NCI-H2196 (cell line): Measurements from ENCODE around the gene PBLD.

Experiments
- DNase-seq: peaks from one replicate; lab custom pipeline; 2025; ENCODE audit not compliant: unreplicated experiment; lab: John Stamatoyannopoulos, UW

Gene PBLD

DNA sequence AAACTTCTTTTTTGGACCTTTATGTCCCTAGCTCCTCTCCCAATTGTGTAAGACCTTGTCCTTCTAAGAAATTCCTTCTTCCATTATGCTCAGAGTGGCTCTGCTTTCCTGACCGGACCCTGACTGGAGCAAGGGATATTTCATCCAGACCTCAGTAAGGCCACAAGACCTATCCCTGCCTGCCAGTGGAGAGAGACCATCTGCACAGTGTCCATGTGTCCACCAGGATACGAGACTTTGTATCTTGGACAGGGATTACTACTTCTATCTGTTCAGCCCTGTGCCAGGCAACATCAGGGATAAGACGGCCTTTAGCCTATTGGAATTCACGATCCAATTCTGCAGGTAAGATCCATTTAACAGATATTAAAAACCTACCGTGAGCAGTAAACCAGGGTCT is 93.7 kb downstream of the PBLD start:
- no peak for DNase-seq

DNA sequence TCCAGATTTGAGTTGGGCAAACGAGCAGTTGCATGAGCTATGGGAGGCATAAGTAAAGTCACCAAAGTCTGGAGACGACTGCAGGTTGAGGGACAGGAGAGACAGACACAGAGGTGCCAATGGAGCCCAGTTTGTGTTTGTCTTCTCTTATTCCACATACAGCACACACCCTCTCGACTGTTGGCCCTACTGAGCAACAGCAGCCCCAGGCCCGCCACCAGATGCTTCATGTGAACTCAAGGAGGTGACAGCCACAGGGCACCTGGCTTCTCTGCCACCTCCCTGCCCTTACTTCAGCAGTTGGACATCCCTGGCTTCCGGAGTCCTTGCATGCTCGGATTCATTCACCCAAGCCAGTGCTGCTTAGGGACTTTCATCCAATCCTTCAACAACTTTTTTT is 94.4 kb downstream of the PBLD start:
- DNase-seq = no peak

DNA sequence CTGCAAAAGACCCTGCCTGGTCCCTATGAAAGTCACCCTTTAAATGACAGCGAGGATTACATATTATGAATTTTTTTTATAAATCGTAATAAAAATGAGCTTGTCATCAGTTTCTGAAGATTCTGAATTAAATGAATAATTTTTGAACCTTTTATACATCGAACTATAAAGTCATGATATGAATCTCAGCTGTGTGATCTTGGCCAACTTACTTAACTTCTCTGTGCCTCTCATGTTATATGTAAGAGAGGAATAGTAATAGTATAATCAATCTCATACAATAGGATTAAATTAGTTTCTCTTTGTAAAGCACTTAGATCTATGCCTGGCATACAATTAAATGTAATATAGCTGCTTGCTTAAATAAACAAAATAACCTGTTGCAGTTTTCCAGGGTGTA is 95.6 kb downstream of the PBLD start:
- no peak for DNase-seq

DNA sequence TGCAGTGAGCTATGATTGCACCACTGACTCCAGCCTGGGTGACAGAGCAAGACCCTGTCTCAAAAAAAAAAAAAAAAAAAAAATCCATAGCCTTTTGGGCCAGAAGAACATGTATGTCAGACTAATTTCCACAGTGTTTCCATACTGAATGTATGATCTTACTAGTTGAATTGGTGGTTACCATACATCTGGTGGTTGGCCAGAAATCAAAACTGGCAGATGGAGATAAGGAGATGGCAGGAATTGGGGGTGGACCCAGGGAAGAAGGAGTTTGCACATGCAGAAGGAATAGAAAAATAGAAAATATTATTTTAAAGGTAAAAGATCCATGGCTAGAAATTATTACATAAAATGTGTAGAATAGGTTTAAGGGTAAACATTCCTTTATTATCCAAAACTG is 97.1 kb downstream of the PBLD start:
- DNase-seq = no peak

DNA sequence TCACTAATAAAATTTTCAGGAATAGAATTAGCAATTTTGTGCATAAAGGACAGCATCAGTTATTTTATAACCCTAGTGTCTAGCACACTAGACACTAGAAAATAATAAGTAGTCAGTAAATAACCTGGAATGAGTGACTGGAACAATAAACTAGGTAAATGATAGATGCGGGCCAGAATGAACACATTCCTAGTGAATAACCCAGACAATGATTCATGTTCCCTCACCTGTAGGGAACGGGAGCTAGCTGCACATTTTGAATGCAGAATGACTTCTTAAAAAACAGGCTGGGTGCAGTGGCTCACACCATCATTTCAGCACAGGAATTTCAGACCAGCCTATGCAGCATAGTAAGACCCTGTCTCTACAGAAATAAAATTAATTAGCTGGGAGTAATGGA is 97.6 kb downstream of the PBLD start:
- no peak for DNase-seq

DNA sequence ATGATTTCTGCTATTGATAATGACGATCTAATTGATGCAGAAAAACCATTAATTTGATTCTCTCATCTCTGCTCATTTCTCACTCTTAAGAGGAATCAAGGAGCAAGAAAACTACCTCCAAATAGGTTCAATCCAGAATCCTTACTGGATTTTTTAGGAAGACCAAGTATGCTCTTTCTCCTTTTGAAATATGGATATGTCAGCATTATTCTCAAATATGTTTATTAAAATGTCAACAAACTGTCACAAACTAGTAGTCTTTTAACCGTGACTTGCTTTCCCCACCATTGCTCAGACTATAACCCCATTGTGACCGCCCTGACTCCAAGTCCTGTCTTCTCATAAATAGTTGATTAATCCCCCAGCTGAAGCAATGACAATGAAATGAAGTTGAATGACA is 99.7 kb downstream of the PBLD start:
- no peak for DNase-seq
